Ishikawa (cell line): ENCODE results near the gene DARS1.

Source experiments
- CEBPB ChIP-seq: IDR thresholded peaks from 2 replicates; pipeline ENCODE4 v1.6.1; 2012
- CREB1 ChIP-seq: IDR thresholded peaks from 2 replicates; pipeline ENCODE4 v1.6.1; 2012; ENCODE audit warnings: low read depth
- EGR1 ChIP-seq: IDR thresholded peaks from 2 replicates; pipeline ENCODE4 v1.6.1; 2012
- EP300 ChIP-seq: IDR thresholded peaks from 2 replicates; pipeline ENCODE4 v1.6.1; 2012; ENCODE audit warnings: borderline replicate concordance
- FOXM1 ChIP-seq: IDR thresholded peaks from 2 replicates; pipeline ENCODE4 v1.6.1; 2012; ENCODE audit warnings: low read depth, borderline replicate concordance
- MAX ChIP-seq: IDR thresholded peaks from 2 replicates; pipeline ENCODE4 v1.6.1; 2012
- RAD21 ChIP-seq: IDR thresholded peaks from 2 replicates; pipeline ENCODE4 v1.6.1; 2012; ENCODE audit warnings: low read depth
- REST ChIP-seq: IDR thresholded peaks from 2 replicates; pipeline ENCODE4 v1.6.1; 2012; ENCODE audit warnings: low read depth, mild to moderate bottlenecking
- TAF1 ChIP-seq: IDR thresholded peaks from 2 replicates; pipeline ENCODE4 v1.6.1; 2012; ENCODE audit warnings: low read depth, mild to moderate bottlenecking
- TCF12 ChIP-seq: IDR thresholded peaks from 2 replicates; pipeline ENCODE4 v1.6.1; 2012; ENCODE audit warnings: low read depth
- TEAD4 ChIP-seq: IDR thresholded peaks from 2 replicates; pipeline ENCODE4 v1.6.1; 2012
- USF1 ChIP-seq: IDR thresholded peaks from 2 replicates; pipeline ENCODE4 v1.6.1; 2012
- YY1 ChIP-seq: IDR thresholded peaks from 2 replicates; pipeline ENCODE4 v1.6.1; 2012; ENCODE audit warnings: low read depth
- ZBTB7A ChIP-seq: IDR thresholded peaks from 2 replicates; pipeline ENCODE4 v1.6.1; 2012; ENCODE audit warnings: low read depth

GRCh38 chr2:135903650-135904049 is 81.8 kb downstream of the DARS1 start:
- TF ChIP-seq EP300 = no peak
- no peak for TF ChIP-seq TAF1
- no peak for TF ChIP-seq RAD21
- no peak for TF ChIP-seq TCF12
- no peak for TF ChIP-seq FOXM1
- no peak for TF ChIP-seq ZBTB7A
- no peak for TF ChIP-seq MAX
- no peak for TF ChIP-seq YY1
- TF ChIP-seq CREB1 = no peak
- TF ChIP-seq CEBPB = no peak
- no peak for TF ChIP-seq REST
- TF ChIP-seq EGR1 = no peak
- no peak for TF ChIP-seq TEAD4
- no peak for TF ChIP-seq USF1
